GM19467 (cell line): ENCODE results near the gene MYRFL.
"Not testable (repeated sequence)": the region's sequence is repeated elsewhere in the genome, so short reads cannot be mapped to it uniquely, and the experiment has no call there.

Source experiments
- ATAC-seq: cut with Tn5 transposase; IDR thresholded peaks from one replicate; pipeline ENCODE4 v1.9.1; 2021; ENCODE audit warnings: mild to moderate bottlenecking, moderate library complexity; ENCODE audit not compliant: unreplicated experiment

Gene MYRFL

GRCh38 chr12:69840727-69841126 is 15.7 kb downstream of the MYRFL start:
- ATAC-seq = no peak

DNA sequence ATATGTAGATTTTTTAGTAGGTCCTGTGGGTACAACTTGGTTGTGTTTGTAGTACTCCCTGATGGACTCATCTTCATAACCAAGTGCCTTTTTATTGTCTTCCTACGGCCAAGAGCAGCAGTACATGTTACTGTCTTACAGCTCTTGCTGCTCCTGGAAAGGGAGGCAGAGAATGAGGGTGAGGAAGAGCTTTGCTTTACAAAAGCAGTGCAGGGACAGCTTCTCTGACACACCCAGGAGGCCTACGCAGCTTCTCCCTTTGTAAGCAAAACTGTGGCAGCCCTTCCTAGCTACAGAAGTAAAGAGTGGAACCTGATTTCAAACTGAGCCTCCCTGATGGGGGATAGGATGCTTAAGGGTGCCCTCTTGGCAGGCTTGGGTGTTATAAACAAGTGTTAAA is 18.6 kb downstream of the MYRFL start:
- ATAC-seq = no peak

- no peak for ATAC-seq
Measured at GRCh38 chr12:69844416-69844815, 19.4 kb downstream of the MYRFL start.

- no peak for ATAC-seq
Measured at GRCh38 chr12:69844836-69845235, 19.8 kb downstream of the MYRFL start.

DNA sequence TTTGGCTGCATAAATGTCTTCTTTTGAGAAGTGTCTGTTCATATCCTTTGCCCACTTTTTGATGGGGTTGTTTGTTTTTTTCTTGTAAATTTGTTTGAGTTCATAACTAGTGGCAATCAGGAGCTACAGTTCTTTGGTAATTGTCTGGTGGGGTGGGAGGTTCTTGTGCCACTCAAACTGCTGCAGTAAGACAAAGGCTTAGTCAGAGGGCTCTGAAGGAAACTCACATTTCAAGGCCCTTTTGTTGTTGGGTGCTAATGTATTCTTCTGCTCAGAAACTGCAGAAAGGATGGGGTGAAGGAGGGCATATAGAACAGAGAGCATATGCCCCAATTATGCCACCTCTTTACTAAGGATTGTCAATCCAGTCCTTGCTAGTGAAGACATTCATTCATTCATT is 21.9 kb downstream of the MYRFL start:
- ATAC-seq = no peak

- ATAC-seq = no peak
Measured at GRCh38 chr12:69851976-69852375, 26.9 kb downstream of the MYRFL start.

DNA sequence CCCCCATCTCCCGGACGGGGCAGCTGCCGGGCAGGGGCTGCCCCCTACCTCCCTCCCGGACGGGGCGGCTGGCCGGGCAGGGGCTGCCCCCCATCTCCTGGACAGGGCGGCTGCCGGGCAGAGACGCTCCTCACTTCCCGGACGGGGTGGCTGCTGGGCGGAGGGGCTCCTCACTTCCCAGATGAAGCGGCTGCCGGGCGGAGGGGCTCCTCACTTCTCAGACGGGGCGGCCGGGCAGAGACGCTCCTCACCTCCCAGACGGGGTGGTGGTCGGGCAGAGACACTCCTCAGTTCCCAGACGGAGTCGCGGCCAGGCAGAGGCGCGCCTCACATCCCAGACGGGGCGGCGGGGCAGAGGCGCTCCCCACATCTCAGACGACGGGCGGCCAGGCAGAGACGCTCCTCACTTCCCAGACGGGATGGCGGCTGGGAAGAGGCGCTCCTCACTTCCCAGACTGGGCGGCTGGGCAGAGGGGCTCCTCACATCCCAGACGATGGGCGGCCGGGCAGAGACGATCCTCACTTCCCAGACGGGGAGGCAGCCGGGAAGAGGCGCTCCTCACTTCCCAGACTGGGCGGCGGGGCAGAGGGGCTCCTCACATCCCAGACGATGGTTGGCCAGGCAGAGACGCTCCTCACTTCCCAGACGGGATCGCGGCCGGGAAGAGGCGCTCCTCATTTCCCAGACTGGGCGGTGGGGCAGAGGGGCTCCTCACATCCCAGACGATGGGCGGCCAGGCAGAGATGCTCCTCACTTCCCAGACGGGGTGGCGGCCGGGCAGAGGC is 28.3 kb downstream of the MYRFL start:
- ATAC-seq = not testable (repeated sequence)

GRCh38 chr12:69866698-69867097 is 41.7 kb downstream of the MYRFL start:
- no peak for ATAC-seq

- no peak for ATAC-seq
Measured at GRCh38 chr12:69868695-69869094, 43.7 kb downstream of the MYRFL start.

GRCh38 chr12:69872804-69873203 is 47.8 kb downstream of the MYRFL start:
- ATAC-seq = no peak

DNA sequence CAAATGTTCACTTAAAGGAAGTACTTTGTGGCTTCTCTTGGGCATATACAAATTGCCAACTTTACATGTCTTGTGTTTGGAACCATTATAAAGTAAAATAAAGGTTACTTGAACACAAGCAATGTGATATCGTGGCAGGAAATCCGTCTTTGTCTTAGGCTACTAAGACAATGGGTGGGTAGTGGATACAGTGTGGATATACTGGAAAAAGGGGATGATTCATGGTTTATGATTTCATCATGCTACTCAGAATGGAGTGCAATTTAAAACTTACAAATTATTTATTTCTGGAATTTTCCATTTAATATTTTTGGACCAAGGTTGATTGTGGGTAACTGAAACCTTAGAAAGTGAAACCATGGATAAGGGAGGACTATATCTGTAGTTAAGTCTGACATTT is 48.4 kb downstream of the MYRFL start:
- ATAC-seq = no peak

- no peak for ATAC-seq
Measured at GRCh38 chr12:69874606-69875005, 49.6 kb downstream of the MYRFL start.

- ATAC-seq = no peak
Measured at GRCh38 chr12:69875416-69875935, 50.4 kb downstream of the MYRFL start.

GRCh38 chr12:69879007-69879960 is 54.3 kb downstream of the MYRFL start:
- ATAC-seq = peak; percentile 85

DNA sequence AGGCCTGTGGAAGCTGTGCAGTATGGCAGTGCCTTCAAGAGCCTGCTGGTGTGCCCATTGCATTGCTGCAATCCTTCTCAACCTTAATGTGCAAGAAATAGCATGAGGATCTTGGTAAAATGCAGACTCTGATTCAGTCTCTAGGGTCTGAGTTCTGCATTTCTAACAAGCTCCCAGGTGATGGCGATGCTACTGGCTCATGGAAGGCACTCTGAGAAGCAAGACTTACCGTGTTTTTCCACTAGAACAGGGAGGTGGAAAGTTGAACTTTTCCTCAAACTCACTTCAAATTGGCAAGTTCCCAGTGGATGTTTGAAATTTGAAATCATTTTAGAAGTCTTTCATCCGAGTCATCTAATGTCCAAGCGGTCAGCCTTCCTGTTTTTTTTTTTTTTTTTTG is 55.5 kb downstream of the MYRFL start:
- ATAC-seq = no peak

- no peak for ATAC-seq
Measured at GRCh38 chr12:69881771-69882170, 56.7 kb downstream of the MYRFL start.

- ATAC-seq = no peak
Measured at GRCh38 chr12:69884386-69884785, 59.4 kb downstream of the MYRFL start.

- ATAC-seq = no peak
Measured at GRCh38 chr12:69885658-69886057, 60.6 kb downstream of the MYRFL start.

GRCh38 chr12:69886109-69886508 is 61.1 kb downstream of the MYRFL start:
- no peak for ATAC-seq

- ATAC-seq = no peak
Measured at GRCh38 chr12:69886715-69887114, 61.7 kb downstream of the MYRFL start.

- ATAC-seq = no peak
Measured at GRCh38 chr12:69888901-69889300, 63.9 kb downstream of the MYRFL start.
